ENCODE measurements around the gene MAST4.
A peak's percentile ranks its signal among the peaks of the same experiment; 100 is the strongest.

MAST4 gene

GRCh38 chr5:66612226-66612625 is 16.0 kb downstream of the MAST4 start:
- no peaks in the 10 kb centered on the region for H4K20me1 ChIP-seq (ENCODE audit: insufficient read depth, low read length)
- no peak overlapping the region for H3K9ac ChIP-seq (ENCODE audit: low read length)
- TF ChIP-seq EZH2phosphoT487 (IDR thresholded peaks at IDR 0.05; ENCODE audit: low read length) (no peak), EZH2 (optimal IDR thresholded peaks at IDR 0.05; ENCODE audit: low read depth, low read length) (no peak), CTCF (IDR thresholded peaks at IDR 0.05; ENCODE audit: low read length) (no peak)
- no peak overlapping the region for H3K4me3 ChIP-seq (ENCODE audit: low read length)
- H3K9me2 ChIP-seq (replicated peaks; ENCODE audit: insufficient read depth, low read length), result no peaks in the 10 kb centered on the region
- H2AFZ ChIP-seq (ENCODE audit: low read length), result 0 out of 2 replicates have a peak overlapping the region, but pooled peaks have one; percentile 3
- no peak overlapping the region for H3K4me2 ChIP-seq (ENCODE audit: low read depth, low read length)
- H3K27me3 ChIP-seq (replicated peaks; ENCODE audit: insufficient read depth, low read length), result no peaks in the 10 kb centered on the region
- no peaks in the 10 kb centered on the region for H3K79me2 ChIP-seq (ENCODE audit: low read length)
- no peaks in the 10 kb centered on the region for H3F3A ChIP-seq (ENCODE audit: insufficient read depth, low read length)
- H3K27ac ChIP-seq (ENCODE audit: low read length), result no peak overlapping the region
- H3K9me3 ChIP-seq (replicated peaks; ENCODE audit: insufficient read depth, low read length), result no peaks in the 10 kb centered on the region
- peaks cover 10% of the 10 kb centered on the region for H3K4me1 ChIP-seq (ENCODE audit: low read length)
- no peaks in the 10 kb centered on the region for H3K36me3 ChIP-seq (replicated peaks; ENCODE audit: insufficient read depth, low read length)
- DNase-seq, result no peak

GRCh38 chr5:66615136-66615535 is 18.9 kb downstream of the MAST4 start:
- TF ChIP-seq EZH2 (optimal IDR thresholded peaks at IDR 0.05; ENCODE audit: low read depth, low read length) (no peak), EZH2phosphoT487 (IDR thresholded peaks at IDR 0.05; ENCODE audit: low read length) (no peak), CTCF (IDR thresholded peaks at IDR 0.05; ENCODE audit: low read length) (no peak)
- H3K9ac ChIP-seq (ENCODE audit: low read length), result no peak overlapping the region
- H3K27ac ChIP-seq (ENCODE audit: low read length), result no peak overlapping the region
- H3K27me3 ChIP-seq (replicated peaks; ENCODE audit: insufficient read depth, low read length), result no peaks in the 10 kb centered on the region
- peaks cover 24% of the 10 kb centered on the region for H3K4me1 ChIP-seq (ENCODE audit: low read length)
- H3K79me2 ChIP-seq (ENCODE audit: low read length), result no peaks in the 10 kb centered on the region
- H3K36me3 ChIP-seq (replicated peaks; ENCODE audit: insufficient read depth, low read length), result no peaks in the 10 kb centered on the region
- H3K4me2 ChIP-seq (ENCODE audit: low read depth, low read length), result no peak overlapping the region
- no peaks in the 10 kb centered on the region for H3K9me2 ChIP-seq (replicated peaks; ENCODE audit: insufficient read depth, low read length)
- H4K20me1 ChIP-seq (ENCODE audit: insufficient read depth, low read length), result no peaks in the 10 kb centered on the region
- no peak overlapping the region for H2AFZ ChIP-seq (ENCODE audit: low read length)
- H3F3A ChIP-seq (ENCODE audit: insufficient read depth, low read length), result peaks cover 5% of the 10 kb centered on the region; the same call in 1 of the 2 replicates
- no peaks in the 10 kb centered on the region for H3K9me3 ChIP-seq (replicated peaks; ENCODE audit: insufficient read depth, low read length)
- DNase-seq, result no peak
- H3K4me3 ChIP-seq (ENCODE audit: low read length), result no peak overlapping the region

GRCh38 chr5:66615894-66616293 is 19.7 kb downstream of the MAST4 start:
- no peak overlapping the region for H3K4me2 ChIP-seq (ENCODE audit: low read depth, low read length)
- DNase-seq, result no peak
- H3K79me2 ChIP-seq (ENCODE audit: low read length), result no peaks in the 10 kb centered on the region
- H3K4me3 ChIP-seq (ENCODE audit: low read length), result no peak overlapping the region
- H3K27ac ChIP-seq (ENCODE audit: low read length), result no peak overlapping the region
- H3K9ac ChIP-seq (ENCODE audit: low read length), result no peak overlapping the region
- TF ChIP-seq EZH2 (optimal IDR thresholded peaks at IDR 0.05; ENCODE audit: low read depth, low read length) (no peak), CTCF (IDR thresholded peaks at IDR 0.05; ENCODE audit: low read length) (no peak), EZH2phosphoT487 (IDR thresholded peaks at IDR 0.05; ENCODE audit: low read length) (no peak)
- no peaks in the 10 kb centered on the region for H3K9me2 ChIP-seq (replicated peaks; ENCODE audit: insufficient read depth, low read length)
- H2AFZ ChIP-seq (ENCODE audit: low read length), result no peak overlapping the region
- H4K20me1 ChIP-seq (ENCODE audit: insufficient read depth, low read length), result no peaks in the 10 kb centered on the region
- H3F3A ChIP-seq (ENCODE audit: insufficient read depth, low read length), result peaks cover 5% of the 10 kb centered on the region; the same call in 1 of the 2 replicates
- no peaks in the 10 kb centered on the region for H3K36me3 ChIP-seq (replicated peaks; ENCODE audit: insufficient read depth, low read length)
- H3K4me1 ChIP-seq (ENCODE audit: low read length), result peaks cover 27% of the 10 kb centered on the region
- H3K9me3 ChIP-seq (replicated peaks; ENCODE audit: insufficient read depth, low read length), result no peaks in the 10 kb centered on the region
- H3K27me3 ChIP-seq (replicated peaks; ENCODE audit: insufficient read depth, low read length), result no peaks in the 10 kb centered on the region

Data from MM.1S (cell line).